Lower lobe of right lung (tissue), 2 donors: ENCODE results near the gene ZBTB3. TPM values are rescaled to one million over a fixed set of nuclear protein-coding genes. Genes with fewer than 3 reads are reported as not detected.

Source experiments
- ATAC-seq, 2 donors: fragments of 200-7000 bp; cut with Tn5 transposase; one replicate each; pipeline ENCODE4 v1.9.1; 2020 to 2022; ENCODE audit warnings: mild to moderate bottlenecking in 2 of 2, moderate library complexity in 2 of 2
- DNase-seq: peaks from one replicate; pipeline ENCODE4 v3.0.0-alpha.2; 2020
- H3K27ac ChIP-seq: fragments of 200-600 bp; one replicate; pipeline ENCODE4 v1.8.0; 2022
- H3K27me3 ChIP-seq: fragments of 200-600 bp; one replicate; pipeline ENCODE4 v1.8.0; 2022; ENCODE audit warnings: low read depth
- H3K36me3 ChIP-seq: fragments of 200-600 bp; one replicate; pipeline ENCODE4 v1.8.0; 2022; ENCODE audit warnings: mild to moderate bottlenecking
- H3K4me1 ChIP-seq: fragments of 200-600 bp; one replicate; pipeline ENCODE4 v1.8.0; 2022
- H3K4me3 ChIP-seq: fragments of 200-600 bp; one replicate; pipeline ENCODE4 v1.8.0; 2022; ENCODE audit warnings: mild to moderate bottlenecking
- H3K9me3 ChIP-seq: fragments of 200-600 bp; one replicate; pipeline ENCODE4 v1.8.0; 2022
- intact Hi-C: fragments of 100-400 bp; cut with DNase I; formaldehyde crosslinking; loops from one replicate; pipeline ENCODE4 v1.11.0; 2022
- total RNA-seq: library from RNA; stranded (reverse); fragmentation: NEBNext Ultra II Directional; extraction: Animal tissue kit (Norgen Biotek cat#: 25700); gene quantifications from one replicate; pipeline ENCODE4 v1.2.1, GENCODE V29; 2021
- TF ChIP-seq, protein P1 (sequence below): fragments of 200-600 bp; IDR thresholded peaks from one replicate; pipeline ENCODE4 v1.8.0; 2022; ENCODE audit warnings: antibody characterized with exemption, mild to moderate bottlenecking
- donor health status: DM: no; HTN: yes; CAD: no; lungs with severe emphysema.

Gene ZBTB3
- total RNA-seq, 1 donor from 2014 or later = 11.6 TPM

GRCh38 chr11:62792202-62792575 lies 38.2 kb upstream of the ZBTB3 start:
- Histone ChIP-seq H3K27ac (peak overlapping the region; percentile 89), H3K36me3 (peaks cover 78% of the 10 kb centered on the region), H3K27me3 (no peaks in the 10 kb centered on the region), H3K4me1 (peaks cover 48% of the 10 kb centered on the region), H3K9me3 (no peaks in the 10 kb centered on the region), H3K4me3 (peak overlapping the region; percentile 71)
- intact Hi-C loops = no loop called here
- ATAC-seq = no peak
- DNase-seq = no peak
- TF ChIP-seq, protein P1, sequence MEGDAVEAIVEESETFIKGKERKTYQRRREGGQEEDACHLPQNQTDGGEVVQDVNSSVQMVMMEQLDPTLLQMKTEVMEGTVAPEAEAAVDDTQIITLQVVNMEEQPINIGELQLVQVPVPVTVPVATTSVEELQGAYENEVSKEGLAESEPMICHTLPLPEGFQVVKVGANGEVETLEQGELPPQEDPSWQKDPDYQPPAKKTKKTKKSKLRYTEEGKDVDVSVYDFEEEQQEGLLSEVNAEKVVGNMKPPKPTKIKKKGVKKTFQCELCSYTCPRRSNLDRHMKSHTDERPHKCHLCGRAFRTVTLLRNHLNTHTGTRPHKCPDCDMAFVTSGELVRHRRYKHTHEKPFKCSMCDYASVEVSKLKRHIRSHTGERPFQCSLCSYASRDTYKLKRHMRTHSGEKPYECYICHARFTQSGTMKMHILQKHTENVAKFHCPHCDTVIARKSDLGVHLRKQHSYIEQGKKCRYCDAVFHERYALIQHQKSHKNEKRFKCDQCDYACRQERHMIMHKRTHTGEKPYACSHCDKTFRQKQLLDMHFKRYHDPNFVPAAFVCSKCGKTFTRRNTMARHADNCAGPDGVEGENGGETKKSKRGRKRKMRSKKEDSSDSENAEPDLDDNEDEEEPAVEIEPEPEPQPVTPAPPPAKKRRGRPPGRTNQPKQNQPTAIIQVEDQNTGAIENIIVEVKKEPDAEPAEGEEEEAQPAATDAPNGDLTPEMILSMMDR = no peak

GRCh38 chr11:62791501-62792201 lies 37.7 kb upstream of the ZBTB3 start, which contains the start of gene TMEM223:
TMEM223 (minus strand) TSS chr11:62792006; CDS start chr11:62791994, 12 bp downstream.
- peak; percentile 91 for ATAC-seq
- TF ChIP-seq, protein P1 = peak; percentile 40

GRCh38 chr11:62789576-62789975 lies 35.6 kb upstream of the ZBTB3 start:
- H3K9me3 ChIP-seq = no peaks in the 10 kb centered on the region
- ATAC-seq (no peak), DNase-seq (no peak)
- H3K36me3 ChIP-seq = peaks cover 58% of the 10 kb centered on the region
- intact Hi-C loops = no loop called here
- H3K27me3 ChIP-seq = no peaks in the 10 kb centered on the region
- H3K4me1 ChIP-seq = peaks cover 57% of the 10 kb centered on the region
- no peak overlapping the region for H3K4me3 ChIP-seq
- TF ChIP-seq, protein P1 = no peak
- no peak overlapping the region for H3K27ac ChIP-seq

More at GRCh38 chr11:62791501-62792201, 37.7 kb upstream of the ZBTB3 start, which contains the start of gene TMEM223:
- no peaks in the 10 kb centered on the region for H3K9me3 ChIP-seq
- H3K27me3 ChIP-seq = no peaks in the 10 kb centered on the region
- intact Hi-C loops = no loop called here
- peak within 1 kb of the TSS; percentile 89 for H3K27ac ChIP-seq
- DNase-seq = peak; percentile 93
- peak within 1 kb of the TSS; percentile 71 for H3K4me3 ChIP-seq
- peaks cover 73% of the 10 kb centered on the region for H3K36me3 ChIP-seq
- H3K4me1 ChIP-seq = peaks cover 48% of the 10 kb centered on the region

DNA sequence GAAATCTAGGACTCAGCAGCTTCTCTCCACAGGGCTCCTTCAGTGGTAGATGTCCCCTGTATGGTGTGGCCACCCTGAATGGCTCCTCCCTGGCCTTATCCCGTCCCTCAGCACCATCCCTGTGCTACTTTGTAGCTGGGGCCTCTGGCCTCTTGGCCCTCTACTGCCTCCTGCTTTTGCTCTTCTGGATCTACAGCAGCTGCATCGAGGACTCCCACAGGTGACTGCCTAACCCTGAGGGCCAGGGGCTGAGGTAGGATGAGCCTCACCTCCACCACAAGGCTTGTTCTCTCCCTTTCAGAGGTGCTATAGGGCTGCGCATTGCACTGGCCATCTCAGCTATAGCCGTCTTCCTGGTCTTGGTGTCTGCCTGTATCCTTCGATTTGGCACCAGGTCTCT lies 35.0 kb upstream of the ZBTB3 start:
- intact Hi-C loops = no loop called here
- Histone ChIP-seq H3K4me3 (no peak overlapping the region), H3K4me1 (peaks cover 57% of the 10 kb centered on the region), H3K27ac (no peak overlapping the region), H3K9me3 (no peaks in the 10 kb centered on the region), H3K36me3 (peaks cover 57% of the 10 kb centered on the region), H3K27me3 (no peaks in the 10 kb centered on the region)
- no peak for ATAC-seq
- no peak for DNase-seq
- TF ChIP-seq, protein P1 = no peak

DNA sequence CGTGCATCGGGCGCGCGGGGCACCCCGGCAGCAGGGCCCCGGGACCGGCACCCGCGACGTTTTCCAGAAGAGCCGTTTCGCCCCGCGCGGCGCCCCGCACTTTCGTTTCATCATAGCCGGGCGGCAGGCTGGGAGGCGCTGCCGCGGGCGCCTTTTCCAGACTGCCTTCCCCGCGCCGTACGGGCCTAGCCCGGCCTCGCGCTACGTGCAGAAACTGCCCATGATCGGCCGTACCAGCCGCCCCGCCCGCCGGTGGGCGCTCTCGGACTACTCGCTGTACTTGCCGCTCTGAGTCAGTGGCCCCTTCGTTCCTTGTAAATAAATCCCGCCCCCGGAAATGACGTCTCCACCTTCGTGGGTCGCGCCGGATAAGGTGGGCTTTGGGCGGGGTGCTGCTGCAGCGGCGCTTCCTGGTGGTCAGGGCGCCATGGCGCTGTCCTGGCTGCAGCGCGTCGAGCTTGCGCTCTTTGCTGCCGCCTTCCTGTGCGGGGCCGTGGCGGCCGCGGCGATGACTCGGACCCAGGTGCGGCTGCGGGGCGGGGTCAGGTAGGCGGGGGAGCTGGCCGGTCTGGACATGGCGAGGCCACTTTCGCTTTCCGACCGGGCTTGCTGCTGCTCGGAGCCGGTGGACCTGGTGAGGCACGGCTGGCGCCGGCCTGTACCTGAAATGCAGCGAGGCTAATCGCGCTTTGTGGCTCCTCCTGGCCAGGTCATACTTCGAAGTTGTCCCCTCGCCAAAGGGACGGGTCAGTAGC lies 33.2 kb upstream of the ZBTB3 start, which contains the start of gene TMEM179B:
Gene TMEM179B (plus strand): TSS at position 398 of the 755 bp plus-strand sequence. CDS start 30 bp downstream, at position 428.
- TF ChIP-seq, protein P1 = peak; percentile 34
- Histone ChIP-seq H3K36me3 (peaks cover 48% of the 10 kb centered on the region), H3K4me3 (peak within 1 kb of the TSS; percentile 79), H3K27me3 (no peaks in the 10 kb centered on the region), H3K27ac (peak within 1 kb of the TSS; percentile 96), H3K9me3 (no peaks in the 10 kb centered on the region), H3K4me1 (peaks cover 50% of the 10 kb centered on the region)
- DNase-seq (peak; percentile 99), ATAC-seq (peak; percentile 93 to 95)
- intact Hi-C loops = no loop called here
